Measurements from ENCODE around the gene C10orf53. TPM values are rescaled to one million over a fixed set of nuclear protein-coding genes. Genes with fewer than 3 reads are reported as not detected.

Gene C10orf53, protein sequence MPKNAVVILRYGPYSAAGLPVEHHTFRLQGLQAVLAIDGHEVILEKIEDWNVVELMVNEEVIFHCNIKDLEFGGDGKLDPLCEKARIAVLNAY
- total RNA-seq (2014; rRNA removed; shearing (Covaris generic)), result not detected in 2 replicates

DNA sequence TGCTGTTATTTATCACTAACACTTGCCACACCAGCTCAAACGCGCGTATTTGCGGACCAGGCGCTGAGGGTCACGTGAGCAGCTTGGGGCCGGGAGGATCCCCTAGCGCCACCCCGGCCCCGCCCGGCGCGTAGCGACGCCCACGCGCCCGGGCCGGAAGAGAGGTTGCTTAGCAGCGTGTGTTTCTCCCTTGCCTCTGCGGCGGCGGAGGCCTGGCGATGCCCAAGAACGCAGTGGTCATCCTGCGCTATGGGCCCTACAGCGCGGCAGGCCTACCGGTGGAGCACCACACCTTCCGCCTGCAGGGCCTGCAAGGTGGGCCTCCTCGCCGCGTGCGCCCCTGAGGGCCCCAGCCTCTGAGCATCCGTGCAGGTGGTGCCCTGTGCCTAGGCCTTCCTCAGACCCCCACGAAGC lies at the start of gene C10orf53:
Gene C10orf53 (plus strand): TSS at position 172 of the 414 bp plus-strand sequence. CDS start 47 bp downstream, at position 219.
- Histone ChIP-seq H3K4me1 (replicated peaks) (no peaks in the 10 kb centered on the region), H3K27ac (no peak within 1 kb of the TSS), H3K36me3 (no peaks in the 10 kb centered on the region), H3K4me3 (no peak within 1 kb of the TSS), H3K27me3 (replicated peaks) (peaks cover 17% of the 10 kb centered on the region; the same call in 1 of the 2 replicates), H3K9me3 (replicated peaks) (no peaks in the 10 kb centered on the region)
- peak in 1 of 2 experiments; percentile 32 for DNase-seq (ENCODE audit: low read depth in 1 of 2, low spot score in 2 of 2)

- Histone ChIP-seq H3K27me3 (replicated peaks) (peaks cover 32% of the 10 kb centered on the region), H3K27ac (no peak overlapping the region), H3K9me3 (replicated peaks) (no peaks in the 10 kb centered on the region), H3K4me1 (replicated peaks) (no peaks in the 10 kb centered on the region), H3K4me3 (no peak overlapping the region), H3K36me3 (no peaks in the 10 kb centered on the region)
- DNase-seq (ENCODE audit: low read depth in 1 of 2, low spot score in 2 of 2), result no peak
Observed at GRCh38 chr10:49631975-49632374, 47.5 kb upstream of the C10orf53 start.

DNA sequence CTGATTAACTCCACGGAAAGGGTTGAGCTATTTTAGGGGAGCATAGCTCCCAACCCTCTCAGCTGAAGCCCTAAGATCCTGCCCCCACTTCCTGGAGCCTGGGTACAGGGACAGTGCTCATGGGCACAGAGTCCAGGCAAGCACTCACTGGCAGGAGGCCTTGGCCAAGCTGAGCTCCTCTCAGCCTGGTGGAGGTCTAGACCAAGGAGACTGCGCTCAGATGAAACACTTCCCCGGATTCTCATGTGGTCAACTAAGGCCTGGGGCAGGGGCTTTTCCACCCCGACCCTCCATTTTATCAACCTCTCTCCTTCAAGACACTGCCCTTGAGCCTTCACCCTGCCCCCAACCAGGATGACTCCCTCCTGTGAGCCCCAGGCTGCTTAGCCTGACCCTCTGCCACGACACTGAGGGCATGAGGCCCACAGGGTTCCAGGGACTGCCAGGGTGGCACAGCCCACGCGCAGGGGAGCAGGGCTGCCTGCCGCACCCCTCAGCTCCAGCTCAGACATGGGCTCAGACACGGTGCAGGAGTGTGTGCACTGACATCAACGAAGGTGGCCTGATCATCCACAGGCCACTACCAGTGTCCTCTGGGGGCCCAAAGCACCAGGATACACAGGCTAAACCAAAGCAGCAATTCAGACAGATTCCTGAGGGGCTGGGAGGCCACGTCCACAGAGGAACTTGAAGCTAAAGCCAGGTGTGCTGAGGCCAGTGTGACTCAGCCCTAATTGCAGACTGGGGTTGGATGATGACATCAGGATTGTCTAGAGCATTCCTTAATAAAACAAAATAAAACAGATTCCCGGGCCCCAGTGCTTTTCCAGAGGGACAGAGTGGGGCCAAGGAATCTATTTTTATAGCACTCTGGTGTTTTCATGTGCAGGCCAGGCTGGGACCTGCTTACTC lies 46.8 kb upstream of the C10orf53 start:
- Histone ChIP-seq H3K4me1 (replicated peaks) (no peaks in the 10 kb centered on the region), H3K27ac (no peak overlapping the region), H3K4me3 (no peak overlapping the region), H3K9me3 (replicated peaks) (no peaks in the 10 kb centered on the region), H3K36me3 (no peaks in the 10 kb centered on the region), H3K27me3 (replicated peaks) (peaks cover 34% of the 10 kb centered on the region)
- DNase-seq (ENCODE audit: low read depth in 1 of 2, low spot score in 2 of 2), result no peak

DNA sequence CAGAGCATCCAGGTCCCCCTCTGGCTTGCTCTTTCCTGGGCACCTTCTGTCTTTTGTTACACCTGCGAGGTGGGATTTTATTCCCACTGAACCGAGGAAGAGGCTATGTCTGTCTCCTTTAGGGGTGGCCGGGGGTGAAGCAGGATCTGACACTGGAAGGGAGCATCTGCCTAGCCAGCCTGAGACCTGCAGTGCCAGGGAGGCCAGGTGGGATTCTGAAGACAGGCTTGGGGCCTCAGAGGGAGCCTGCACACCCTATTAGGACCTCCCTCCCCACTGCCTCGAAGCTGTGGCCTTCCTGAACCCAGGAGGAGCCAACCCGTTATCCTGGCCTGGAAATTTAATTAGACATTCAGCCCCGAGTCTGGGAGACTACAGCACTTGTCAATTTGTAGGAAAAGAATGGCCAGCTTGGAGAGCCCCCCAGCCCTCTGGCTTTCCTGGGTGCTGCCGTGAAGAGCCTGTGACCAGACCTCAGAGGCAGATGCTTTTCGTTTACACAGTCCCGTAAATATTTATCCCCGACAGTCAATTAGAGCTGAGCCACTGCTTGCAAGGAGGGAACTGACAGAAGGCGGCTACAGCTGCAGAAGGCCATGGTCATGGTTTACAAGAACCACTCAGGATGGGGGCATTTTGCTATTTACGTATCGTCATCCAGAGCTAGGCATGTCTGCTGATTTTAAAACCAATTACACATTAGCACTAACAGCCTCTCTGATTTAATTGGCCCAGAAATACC lies 46.0 kb upstream of the C10orf53 start:
- Histone ChIP-seq H3K36me3 (no peaks in the 10 kb centered on the region), H3K4me1 (replicated peaks) (no peaks in the 10 kb centered on the region), H3K4me3 (no peak overlapping the region), H3K27me3 (replicated peaks) (peaks cover 43% of the 10 kb centered on the region), H3K27ac (no peak overlapping the region), H3K9me3 (replicated peaks) (no peaks in the 10 kb centered on the region)
- no peak for DNase-seq (ENCODE audit: low read depth in 1 of 2, low spot score in 2 of 2)

GRCh38 chr10:49634069-49634660 lies 45.3 kb upstream of the C10orf53 start:
- Histone ChIP-seq H3K4me1 (replicated peaks) (no peaks in the 10 kb centered on the region), H3K27ac (no peak overlapping the region), H3K27me3 (replicated peaks) (peaks cover 45% of the 10 kb centered on the region), H3K36me3 (no peaks in the 10 kb centered on the region), H3K4me3 (no peak overlapping the region), H3K9me3 (replicated peaks) (no peaks in the 10 kb centered on the region)
- no peak for DNase-seq (ENCODE audit: low read depth in 1 of 2, low spot score in 2 of 2)

DNA sequence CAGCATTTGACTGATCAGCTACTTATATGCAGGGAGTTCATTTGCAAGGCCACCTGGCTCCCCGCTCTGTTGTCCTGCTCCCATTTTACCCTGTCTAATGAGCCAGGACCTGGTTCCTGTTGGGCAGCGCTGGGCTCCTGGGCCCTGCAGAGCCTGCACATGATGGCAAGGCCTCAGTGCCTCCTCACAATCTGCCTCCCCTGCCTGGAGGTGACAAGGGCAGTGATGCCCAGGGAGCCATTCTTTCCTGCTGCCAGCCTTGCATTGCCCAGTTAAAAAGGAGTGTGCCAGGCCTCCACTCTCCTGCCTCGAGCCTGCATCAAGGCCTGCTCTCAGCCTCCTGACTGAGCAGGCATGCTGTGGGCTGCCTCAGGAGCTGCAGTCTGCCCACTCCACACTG lies 37.1 kb upstream of the C10orf53 start:
- peaks cover 30% of the 10 kb centered on the region for H3K27me3 ChIP-seq (replicated peaks)

GRCh38 chr10:49643241-49644034 lies 36.0 kb upstream of the C10orf53 start:
- no peak overlapping the region for H3K27ac ChIP-seq
- no peak overlapping the region for H3K4me3 ChIP-seq
- no peaks in the 10 kb centered on the region for H3K9me3 ChIP-seq (replicated peaks)
- no peaks in the 10 kb centered on the region for H3K4me1 ChIP-seq (replicated peaks)
- DNase-seq (ENCODE audit: low read depth in 1 of 2, low spot score in 2 of 2), result no peak
- H3K36me3 ChIP-seq, result no peaks in the 10 kb centered on the region
- H3K27me3 ChIP-seq (replicated peaks), result peaks cover 27% of the 10 kb centered on the region

More for the DNA sequence above, 37.1 kb upstream of the C10orf53 start:
- no peak overlapping the region for H3K4me3 ChIP-seq
- DNase-seq (ENCODE audit: low read depth in 1 of 2, low spot score in 2 of 2), result no peak
- H3K27ac ChIP-seq, result no peak overlapping the region
- H3K9me3 ChIP-seq (replicated peaks), result no peaks in the 10 kb centered on the region
- no peaks in the 10 kb centered on the region for H3K4me1 ChIP-seq (replicated peaks)
- no peaks in the 10 kb centered on the region for H3K36me3 ChIP-seq

DNA sequence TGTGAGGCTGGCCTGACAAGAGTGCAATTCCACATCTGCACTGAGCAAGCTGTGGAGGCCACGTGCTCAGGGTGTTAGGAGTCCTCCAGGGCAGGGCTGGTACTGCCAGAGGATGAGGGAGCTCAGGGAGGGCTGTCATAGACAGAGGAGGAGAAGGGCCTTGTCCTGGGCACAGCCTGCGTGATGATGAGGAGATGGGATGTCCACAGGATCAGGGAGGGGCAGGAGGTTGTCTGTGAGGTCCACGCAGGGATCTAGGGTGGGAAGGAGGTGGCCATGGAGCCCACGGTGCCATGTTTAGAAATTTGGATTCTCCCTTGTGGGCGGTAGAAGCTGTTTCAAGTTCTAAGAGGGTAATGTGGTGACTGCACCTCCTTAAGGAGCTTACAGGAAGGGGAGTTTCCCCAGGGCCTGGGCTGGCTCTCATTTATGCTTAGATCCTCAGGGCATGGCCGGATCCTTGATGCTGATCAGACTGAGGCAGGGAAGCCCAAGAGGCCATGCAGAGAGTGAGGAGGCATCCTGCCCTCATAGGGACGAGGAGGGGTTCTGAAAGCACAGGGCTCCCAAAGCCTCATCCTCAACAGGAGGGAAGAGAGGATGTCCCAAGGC lies 35.3 kb upstream of the C10orf53 start:
- H3K9me3 ChIP-seq (replicated peaks), result no peaks in the 10 kb centered on the region
- no peak overlapping the region for H3K27ac ChIP-seq
- DNase-seq (ENCODE audit: low read depth in 1 of 2, low spot score in 2 of 2), result no peak
- H3K36me3 ChIP-seq, result no peaks in the 10 kb centered on the region
- no peak overlapping the region for H3K4me3 ChIP-seq
- H3K4me1 ChIP-seq (replicated peaks), result no peaks in the 10 kb centered on the region
- H3K27me3 ChIP-seq (replicated peaks), result peaks cover 28% of the 10 kb centered on the region

DNA sequence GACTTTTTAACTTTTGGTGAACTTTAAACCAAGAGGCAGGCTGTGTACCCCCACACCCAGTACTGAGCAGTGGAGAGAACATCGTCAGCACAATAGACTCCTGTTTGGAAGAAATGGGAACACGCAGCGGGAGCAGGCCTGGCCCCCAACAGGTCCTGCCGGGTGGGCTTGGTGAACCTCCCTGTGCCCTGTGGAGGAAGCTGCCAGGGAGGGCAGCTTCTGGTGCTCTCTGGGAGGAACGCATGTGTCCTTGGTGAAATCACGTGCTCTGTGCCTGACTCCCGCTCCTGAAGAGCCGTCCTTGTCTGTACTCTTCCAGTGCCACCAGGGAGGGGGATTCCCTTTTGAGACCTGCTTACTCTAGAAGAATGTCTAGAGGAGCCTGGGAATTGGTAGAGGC lies 34.0 kb upstream of the C10orf53 start:
- no peak overlapping the region for H3K4me3 ChIP-seq
- H3K27ac ChIP-seq, result no peak overlapping the region
- no peak for DNase-seq (ENCODE audit: low read depth in 1 of 2, low spot score in 2 of 2)
- H3K36me3 ChIP-seq, result no peaks in the 10 kb centered on the region
- H3K27me3 ChIP-seq (replicated peaks), result peaks cover 27% of the 10 kb centered on the region
- no peaks in the 10 kb centered on the region for H3K9me3 ChIP-seq (replicated peaks)
- H3K4me1 ChIP-seq (replicated peaks), result no peaks in the 10 kb centered on the region

DNA sequence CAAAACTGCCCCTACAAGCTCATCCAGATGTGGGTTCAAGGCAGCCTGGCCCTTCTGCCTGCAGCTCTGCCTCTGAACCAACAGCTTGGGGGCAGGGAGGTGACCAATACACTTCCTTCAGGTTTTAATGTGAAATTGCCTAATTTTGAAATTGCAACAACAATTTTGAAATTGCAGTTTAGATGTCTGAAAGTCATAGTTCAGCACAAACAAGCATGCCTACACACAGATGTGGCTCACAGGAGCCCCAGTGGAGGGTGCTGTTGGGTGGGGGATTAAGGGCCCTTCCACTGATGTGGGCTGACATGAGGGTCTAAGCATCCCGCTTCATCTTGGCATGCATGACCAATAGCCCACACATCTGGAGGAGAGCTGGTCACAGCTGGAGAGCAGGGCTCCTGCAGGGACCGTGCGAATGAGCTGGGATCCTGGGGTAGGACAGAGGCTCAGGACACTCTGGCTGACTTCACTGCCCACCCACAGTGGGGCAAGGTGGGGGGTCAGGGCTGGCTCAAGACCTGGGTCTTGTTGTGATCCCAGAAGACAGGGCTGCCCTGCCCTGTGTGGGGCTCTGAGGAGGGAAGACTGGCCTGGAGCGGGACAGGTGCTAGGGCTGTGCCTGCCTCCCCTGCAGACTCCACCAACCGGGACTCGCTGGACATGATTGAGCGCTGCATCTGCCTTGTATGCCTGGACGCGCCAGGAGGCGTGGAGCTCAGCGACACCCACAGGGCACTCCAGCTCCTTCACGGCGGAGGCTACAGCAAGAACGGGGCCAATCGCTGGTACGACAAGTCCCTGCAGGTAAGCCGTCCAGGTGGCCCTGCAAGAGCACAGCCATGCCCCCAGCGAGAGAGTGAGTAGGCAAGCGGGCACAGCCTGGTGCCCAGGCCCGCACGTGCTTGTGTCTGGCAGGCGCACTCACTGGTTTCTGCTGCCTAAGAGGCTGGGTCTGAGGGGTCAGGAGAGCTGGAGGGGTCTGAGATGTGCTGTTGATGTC lies 33.3 kb upstream of the C10orf53 start:
- H3K27me3 ChIP-seq (replicated peaks), result peaks cover 22% of the 10 kb centered on the region
- no peaks in the 10 kb centered on the region for H3K9me3 ChIP-seq (replicated peaks)
- H3K4me3 ChIP-seq, result no peak overlapping the region
- H3K36me3 ChIP-seq, result no peaks in the 10 kb centered on the region
- H3K27ac ChIP-seq, result no peak overlapping the region
- H3K4me1 ChIP-seq (replicated peaks), result no peaks in the 10 kb centered on the region
- DNase-seq (ENCODE audit: low read depth in 1 of 2, low spot score in 2 of 2), result peak in 1 of 2 experiments; percentile 34

DNA sequence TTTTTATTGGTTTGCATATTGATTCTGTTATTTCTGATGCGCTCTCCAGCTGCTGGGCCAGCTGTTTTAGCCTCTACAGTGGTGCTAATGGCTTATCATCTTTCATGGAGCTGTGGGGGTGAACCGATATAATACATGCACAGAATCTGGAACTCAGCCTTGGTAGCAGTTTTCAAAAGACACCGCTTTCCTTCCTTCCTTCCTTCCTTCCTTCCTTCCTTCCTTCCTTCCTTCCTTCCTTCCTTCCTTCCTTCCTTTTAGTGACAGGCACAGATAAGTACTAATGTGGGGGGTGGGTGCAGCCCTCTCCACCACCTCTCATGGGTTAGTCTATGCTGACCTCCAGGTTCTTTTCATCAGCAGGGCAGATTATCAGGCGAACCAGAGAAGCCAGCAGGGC lies 31.9 kb upstream of the C10orf53 start:
- Histone ChIP-seq H3K27me3 (replicated peaks) (peaks cover 22% of the 10 kb centered on the region), H3K27ac (no peak overlapping the region), H3K9me3 (replicated peaks) (no peaks in the 10 kb centered on the region), H3K36me3 (no peaks in the 10 kb centered on the region), H3K4me1 (replicated peaks) (no peaks in the 10 kb centered on the region), H3K4me3 (no peak overlapping the region)
- DNase-seq (ENCODE audit: low read depth in 1 of 2, low spot score in 2 of 2), result no peak
